NCI-H748 (cell line): ENCODE results near the gene STK17A.
"Not testable (repeated sequence)": the region's sequence is repeated elsewhere in the genome, so short reads cannot be mapped to it uniquely, and the experiment has no call there.

Experiments
- DNase-seq: peaks from one replicate; lab custom pipeline; 2025; ENCODE audit not compliant: unreplicated experiment; lab: John Stamatoyannopoulos, UW

STK17A gene

GRCh38 chr7:43593010-43593409 is 10.1 kb downstream of the STK17A start:
- no peak for DNase-seq

- no peak for DNase-seq
Observed at GRCh38 chr7:43594020-43594419, 11.1 kb downstream of the STK17A start.

- DNase-seq, result not testable (repeated sequence)
Observed at GRCh38 chr7:43596426-43596825, 13.5 kb downstream of the STK17A start.

GRCh38 chr7:43600056-43600455 is 17.1 kb downstream of the STK17A start:
- no peak for DNase-seq

- no peak for DNase-seq
Observed at GRCh38 chr7:43602256-43602655, 19.3 kb downstream of the STK17A start.

GRCh38 chr7:43604251-43604650 is 21.3 kb downstream of the STK17A start:
- no peak for DNase-seq

GRCh38 chr7:43609097-43609496 is 26.2 kb downstream of the STK17A start:
- no peak for DNase-seq

- DNase-seq, result no peak
Observed at GRCh38 chr7:43612128-43612527, 29.2 kb downstream of the STK17A start.

GRCh38 chr7:43612599-43613589 is 30.0 kb downstream of the STK17A start:
- DNase-seq, result no peak

GRCh38 chr7:43615558-43616145 is 32.7 kb downstream of the STK17A start:
- no peak for DNase-seq

GRCh38 chr7:43616977-43617376 is 34.1 kb downstream of the STK17A start:
- no peak for DNase-seq

GRCh38 chr7:43618073-43618472 is 35.2 kb downstream of the STK17A start:
- no peak for DNase-seq

- DNase-seq, result no peak
Observed at GRCh38 chr7:43619213-43620012, 36.5 kb downstream of the STK17A start.

GRCh38 chr7:43621729-43622448 is 39.0 kb downstream of the STK17A start:
- no peak for DNase-seq

- DNase-seq, result no peak
Observed at GRCh38 chr7:43624156-43624555, 41.2 kb downstream of the STK17A start.

GRCh38 chr7:43625453-43625852 is 42.5 kb downstream of the STK17A start:
- DNase-seq, result no peak

- DNase-seq, result no peak
Observed at GRCh38 chr7:43625980-43626379, 43.1 kb downstream of the STK17A start.

GRCh38 chr7:43626695-43627094 is 43.8 kb downstream of the STK17A start:
- no peak for DNase-seq

GRCh38 chr7:43627798-43628197 is 44.9 kb downstream of the STK17A start:
- DNase-seq, result not testable (repeated sequence)

GRCh38 chr7:43628431-43628830 is 45.5 kb downstream of the STK17A start:
- DNase-seq, result no peak

- DNase-seq, result no peak
Observed at GRCh38 chr7:43629857-43630256, 46.9 kb downstream of the STK17A start.
